WTC11 (cell line): ENCODE measurements around the gene ZNF407.

Experiments used
- CTCF ChIP-seq: fragments of 200-600 bp; IDR thresholded peaks from 2 replicates; pipeline ENCODE4 v1.8.0; 2022; ENCODE audit warnings: antibody characterized with exemption
- SMAD3 ChIP-seq: sonication (generic); formaldehyde crosslinking; IDR thresholded peaks from 2 replicates; pipeline ENCODE4 v1.8.0; 2022; ENCODE audit warnings: missing genetic modification reagents, mild to moderate bottlenecking, borderline replicate concordance
- USF1 ChIP-seq: sonication (generic); formaldehyde crosslinking; IDR thresholded peaks from 2 replicates; pipeline ENCODE4 v1.8.0; 2022; ENCODE audit warnings: mild to moderate bottlenecking, missing genetic modification reagents
- TF ChIP-seq, protein P1 (sequence below): sonication (generic); formaldehyde crosslinking; IDR thresholded peaks from 2 replicates; pipeline ENCODE4 v1.8.1; 2023; ENCODE audit warnings: mild to moderate bottlenecking, missing genetic modification reagents, moderate library complexity
- TF ChIP-seq, protein P2 (sequence below): sonication (generic); formaldehyde crosslinking; IDR thresholded peaks from 2 replicates; pipeline ENCODE4 v1.8.1; 2022; ENCODE audit warnings: low read depth, missing genetic modification reagents, borderline replicate concordance

DNA sequence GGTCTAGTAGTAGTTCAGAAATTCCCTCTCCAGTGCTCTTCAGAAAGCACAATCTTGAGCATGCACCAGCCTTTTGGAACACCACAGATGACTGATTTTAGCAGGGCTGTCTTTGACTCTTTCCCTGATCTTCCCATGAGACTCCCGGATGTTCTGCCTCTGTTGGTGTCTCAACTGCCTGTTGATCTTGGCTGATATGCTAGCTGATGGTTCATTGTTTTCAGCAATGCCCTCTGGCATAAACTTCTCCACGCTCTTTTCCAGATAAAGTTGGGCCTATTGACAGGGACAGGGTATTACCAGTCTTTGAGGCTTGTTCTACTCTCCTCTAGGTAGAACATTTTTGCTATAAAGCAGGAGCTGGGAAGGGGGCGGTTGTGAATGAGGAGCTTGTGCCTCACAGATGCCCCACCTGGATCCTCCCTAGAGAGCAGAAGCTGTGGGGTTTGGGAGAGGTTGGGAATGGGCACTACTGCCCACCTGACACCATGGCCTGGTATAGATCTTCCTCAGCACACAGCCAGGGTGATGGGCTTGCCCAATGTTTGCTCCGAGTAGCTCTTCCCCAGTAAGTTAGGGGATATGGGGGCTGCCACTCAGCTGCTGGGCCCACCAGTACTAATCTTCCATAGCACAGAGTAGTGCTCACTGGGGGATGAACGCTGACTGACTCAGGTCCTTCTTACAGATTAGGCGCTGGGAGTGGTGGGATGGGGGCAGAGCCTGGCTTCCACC, 500.0 kb downstream of the ZNF407 start:
- TF ChIP-seq CTCF (no peak), USF1 (CRISPR knock-in tag) (no peak), SMAD3 (CRISPR knock-in tag) (no peak)
- TF ChIP-seq, protein P1, sequence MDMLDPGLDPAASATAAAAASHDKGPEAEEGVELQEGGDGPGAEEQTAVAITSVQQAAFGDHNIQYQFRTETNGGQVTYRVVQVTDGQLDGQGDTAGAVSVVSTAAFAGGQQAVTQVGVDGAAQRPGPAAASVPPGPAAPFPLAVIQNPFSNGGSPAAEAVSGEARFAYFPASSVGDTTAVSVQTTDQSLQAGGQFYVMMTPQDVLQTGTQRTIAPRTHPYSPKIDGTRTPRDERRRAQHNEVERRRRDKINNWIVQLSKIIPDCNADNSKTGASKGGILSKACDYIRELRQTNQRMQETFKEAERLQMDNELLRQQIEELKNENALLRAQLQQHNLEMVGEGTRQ = no peak
- TF ChIP-seq, protein P2, sequence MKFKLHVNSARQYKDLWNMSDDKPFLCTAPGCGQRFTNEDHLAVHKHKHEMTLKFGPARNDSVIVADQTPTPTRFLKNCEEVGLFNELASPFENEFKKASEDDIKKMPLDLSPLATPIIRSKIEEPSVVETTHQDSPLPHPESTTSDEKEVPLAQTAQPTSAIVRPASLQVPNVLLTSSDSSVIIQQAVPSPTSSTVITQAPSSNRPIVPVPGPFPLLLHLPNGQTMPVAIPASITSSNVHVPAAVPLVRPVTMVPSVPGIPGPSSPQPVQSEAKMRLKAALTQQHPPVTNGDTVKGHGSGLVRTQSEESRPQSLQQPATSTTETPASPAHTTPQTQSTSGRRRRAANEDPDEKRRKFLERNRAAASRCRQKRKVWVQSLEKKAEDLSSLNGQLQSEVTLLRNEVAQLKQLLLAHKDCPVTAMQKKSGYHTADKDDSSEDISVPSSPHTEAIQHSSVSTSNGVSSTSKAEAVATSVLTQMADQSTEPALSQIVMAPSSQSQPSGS (CRISPR knock-in tag) = no peak
